Neuronal stem cell (in vitro differentiated cells): ENCODE measurements around the gene GJC1.
"Not testable (repeated sequence)": the region's sequence is repeated elsewhere in the genome, so short reads cannot be mapped to it uniquely, and the experiment has no call there.

ENCODE experiments used
- DNase-seq: peaks from one replicate; pipeline ENCODE4 v3.0.0-alpha.2; 2013; ENCODE audit warnings: low spot score
- H2AFZ ChIP-seq: one replicate; pipeline ENCODE4 v1.6.1; 2013; ENCODE audit warnings: mild to moderate bottlenecking, low read length, inconsistent platforms
- H2AK5ac ChIP-seq: 2 replicates; pipeline ENCODE4 v1.6.1; 2013; ENCODE audit warnings: low read depth, mild to moderate bottlenecking, inconsistent platforms, low read length, moderate library complexity, mixed read lengths
- H2BK120ac ChIP-seq: 2 replicates; pipeline ENCODE4 v1.6.1; 2013; ENCODE audit warnings: low read depth, mild to moderate bottlenecking, inconsistent platforms, low read length, moderate library complexity, mixed read lengths
- H2BK12ac ChIP-seq: one replicate; pipeline ENCODE4 v1.6.1; 2013; ENCODE audit warnings: low read length, inconsistent platforms
- H2BK15ac ChIP-seq: 2 replicates; pipeline ENCODE4 v1.6.1; 2013; ENCODE audit warnings: mild to moderate bottlenecking, low read length, inconsistent platforms, mixed read lengths
- H2BK5ac ChIP-seq: one replicate; pipeline ENCODE4 v1.6.1; 2013; ENCODE audit warnings: inconsistent platforms, mild to moderate bottlenecking, low read length, moderate library complexity
- H3K14ac ChIP-seq: one replicate; pipeline ENCODE4 v1.6.1; 2013; ENCODE audit warnings: low read length, inconsistent platforms
- H3K18ac ChIP-seq: 2 replicates; pipeline ENCODE4 v1.6.1; 2013; ENCODE audit warnings: low read length, inconsistent platforms
- H3K23ac ChIP-seq: 2 replicates; pipeline ENCODE4 v1.6.1; 2013; ENCODE audit warnings: low read depth, mild to moderate bottlenecking, mixed read lengths, low read length, inconsistent platforms; ENCODE audit not compliant: poor library complexity
- H3K27ac ChIP-seq: replicated peaks from 3 replicates; pipeline ENCODE4 v1.5.1; 2013; ENCODE audit warnings: low read length, inconsistent platforms
- H3K27me3 ChIP-seq, 3 experiments: 2 replicates each; pipeline ENCODE4 v1.6.1; 2013; ENCODE audit warnings: low read length in 3 of 3, mild to moderate bottlenecking in 2 of 3, inconsistent platforms in 1 of 3, low read depth in 1 of 3, mixed read lengths in 1 of 3, moderate library complexity in 1 of 3; ENCODE audit not compliant: control insufficient read depth in 3 of 3, insufficient read depth in 3 of 3
- H3K36me3 ChIP-seq, 2 donors: replicated peaks in 1 of 2; 2 replicates each; pipeline ENCODE4 v1.6.1; 2013; ENCODE audit warnings: low read length in 2 of 2; ENCODE audit not compliant: control insufficient read depth in 2 of 2, insufficient read depth in 2 of 2
- H3K4ac ChIP-seq: 2 replicates; pipeline ENCODE4 v1.6.1; 2013; ENCODE audit warnings: inconsistent platforms, mild to moderate bottlenecking, low read length, moderate library complexity
- H3K4me1 ChIP-seq, 2 donors: 1 replicate in 1 of 2; 2 replicates in 1 of 2; pipeline ENCODE4 v1.6.1; 2013; ENCODE audit warnings: low read length in 2 of 2, low read depth in 1 of 2; ENCODE audit not compliant: control insufficient read depth in 2 of 2, insufficient read depth in 1 of 2
- H3K4me2 ChIP-seq: one replicate; pipeline ENCODE4 v1.6.1; 2013; ENCODE audit warnings: mild to moderate bottlenecking, low read length, inconsistent platforms; ENCODE audit not compliant: insufficient read depth, poor library complexity, severe bottlenecking
- H3K4me3 ChIP-seq, 2 donors: 2 replicates each; pipeline ENCODE4 v1.5.1; 2013; ENCODE audit warnings: low read length in 2 of 2, mild to moderate bottlenecking in 2 of 2, inconsistent platforms in 1 of 2, moderate library complexity in 1 of 2
- H3K79me1 ChIP-seq: one replicate; pipeline ENCODE4 v1.6.1; 2013; ENCODE audit warnings: low read depth, mild to moderate bottlenecking, inconsistent platforms, low read length, moderate library complexity
- H3K9ac ChIP-seq: one replicate; pipeline ENCODE4 v1.6.1; 2013; ENCODE audit warnings: mild to moderate bottlenecking, low read depth, low read length, inconsistent platforms; ENCODE audit not compliant: poor library complexity
- H3K9me3 ChIP-seq, 2 donors: replicated peaks in 1 of 2; 2 replicates each; pipeline versions ENCODE3 to v1.6.1; 2013; ENCODE audit warnings: low read length in 2 of 2, mild to moderate bottlenecking in 2 of 2, inconsistent platforms in 1 of 2, low read depth in 1 of 2, mixed read lengths in 1 of 2, moderate library complexity in 1 of 2; ENCODE audit not compliant: control insufficient read depth in 2 of 2, insufficient read depth in 1 of 2
- H4K8ac ChIP-seq: one replicate; pipeline ENCODE4 v1.6.1; 2013; ENCODE audit warnings: low read depth, mild to moderate bottlenecking, inconsistent platforms, low read length, moderate library complexity
- H4K91ac ChIP-seq: one replicate; pipeline ENCODE4 v1.6.1; 2013; ENCODE audit warnings: low read length, low read depth, mild to moderate bottlenecking, inconsistent platforms; ENCODE audit not compliant: poor library complexity
- WGBS, 2 donors: extraction: QIAGEN DNeasy Blood & Tissue Kit; methylation state at CpG; one replicate each; pipeline ENCODE4 v1.1.7; 2013; ENCODE audit warnings: missing lambda C conversion rate in 2 of 2, mixed read lengths in 1 of 2; ENCODE audit not compliant: insufficient read length in 2 of 2, insufficient replicate concordance in 1 of 2; ENCODE audit errors: extremely low coverage in 2 of 2; 5-methylcytosine and 5-hydroxymethylcytosine counted together

The GJC1 gene

GRCh38 chr17:44826123-44826790 is 3.8 kb downstream of the GJC1 start:
- no peak overlapping the region for H3K14ac ChIP-seq
- H2AFZ ChIP-seq: no peak overlapping the region
- peaks cover 3 to 39% of the 10 kb centered on the region in 2 donors for H3K36me3 ChIP-seq
- no peak overlapping the region for H2BK12ac ChIP-seq
- no peak overlapping the region for H3K23ac ChIP-seq
- H4K8ac ChIP-seq: no peak overlapping the region
- no peak overlapping the region for H2BK120ac ChIP-seq
- peaks cover 3 to 10% of the 10 kb centered on the region in 2 donors for H3K4me1 ChIP-seq
- H3K79me1 ChIP-seq: peaks cover 5% of the 10 kb centered on the region
- no peak overlapping the region for H3K27ac ChIP-seq
- H2AK5ac ChIP-seq: no peak overlapping the region
- no CpG with 5 or more reads among the region's 15 CpGs for WGBS, 2 donors
- no peak overlapping the region for H3K18ac ChIP-seq
- no peak for DNase-seq
- H3K27me3 ChIP-seq: no peaks in the 10 kb centered on the region
- no peak overlapping the region for H3K4me2 ChIP-seq
- H3K9ac ChIP-seq: no peak overlapping the region
- H4K91ac ChIP-seq: no peak overlapping the region
- peaks cover 0 to 3% of the 10 kb centered on the region in 2 donors for H3K9me3 ChIP-seq
- H3K4me3 ChIP-seq: no peak overlapping the region
- no peak overlapping the region for H2BK15ac ChIP-seq
- H3K4ac ChIP-seq: no peak overlapping the region
- H2BK5ac ChIP-seq: no peak overlapping the region

GRCh38 chr17:44825236-44825635 is 4.9 kb downstream of the GJC1 start:
- H3K79me1 ChIP-seq, H2AK5ac ChIP-seq, H3K23ac ChIP-seq, H2AFZ ChIP-seq, H3K27me3 ChIP-seq, DNase-seq, H3K9me3 ChIP-seq, H3K9ac ChIP-seq, H3K18ac ChIP-seq, H4K91ac ChIP-seq, H3K4ac ChIP-seq, H3K4me3 ChIP-seq, H3K4me1 ChIP-seq, H3K14ac ChIP-seq, H2BK12ac ChIP-seq, H3K4me2 ChIP-seq, H2BK5ac ChIP-seq, H4K8ac ChIP-seq, H3K27ac ChIP-seq, H2BK15ac ChIP-seq, H2BK120ac ChIP-seq: not testable (repeated sequence)
- WGBS, 2 donors: no CpG with 5 or more reads among the region's 9 CpGs
- peaks cover 3 to 48% of the 10 kb centered on the region in 2 donors for H3K36me3 ChIP-seq

GRCh38 chr17:44820631-44821212 is 9.4 kb downstream of the GJC1 start:
- Histone ChIP-seq H2BK120ac (no peak overlapping the region), H3K4me2 (no peak overlapping the region), H3K4ac (no peak overlapping the region), H3K9me3 (peaks cover 0 to 3% of the 10 kb centered on the region in 2 donors), H3K27ac (no peak overlapping the region), H3K4me3 (no peak overlapping the region), H4K91ac (no peak overlapping the region), H3K14ac (no peak overlapping the region), H2BK15ac (no peak overlapping the region), H2AFZ (no peak overlapping the region), H3K23ac (no peak overlapping the region), H4K8ac (no peak overlapping the region), H3K36me3 (peaks cover 3 to 70% of the 10 kb centered on the region in 2 donors), H3K79me1 (peaks cover 5% of the 10 kb centered on the region), H2AK5ac (no peak overlapping the region), H3K27me3 (no peaks in the 10 kb centered on the region), H2BK5ac (no peak overlapping the region), H3K4me1 (no peaks in the 10 kb centered on the region), H2BK12ac (no peak overlapping the region), H3K18ac (no peak overlapping the region), H3K9ac (no peak overlapping the region)
- DNase-seq: no peak
- no CpG with 5 or more reads among the region's 7 CpGs for WGBS, 2 donors

GRCh38 chr17:44818508-44818907 is 11.6 kb downstream of the GJC1 start:
- DNase-seq, H4K8ac ChIP-seq, H3K4ac ChIP-seq, H3K79me1 ChIP-seq, H4K91ac ChIP-seq, H3K18ac ChIP-seq, H2AFZ ChIP-seq, H3K27me3 ChIP-seq, H2BK120ac ChIP-seq, H2AK5ac ChIP-seq, H3K14ac ChIP-seq, H3K9ac ChIP-seq, H2BK12ac ChIP-seq, H3K4me2 ChIP-seq, H3K27ac ChIP-seq, H3K9me3 ChIP-seq, H3K4me3 ChIP-seq, H3K23ac ChIP-seq, H2BK15ac ChIP-seq, H3K4me1 ChIP-seq, H2BK5ac ChIP-seq: not testable (repeated sequence)
- WGBS, 2 donors: no CpG with 5 or more reads among the region's 6 CpGs
- H3K36me3 ChIP-seq: peaks cover 0 to 67% of the 10 kb centered on the region in 2 donors
